Adipocyte (in vitro differentiated cells): Measurements from ENCODE around the gene CUEDC2.
"Not testable (repeated sequence)": the region's sequence is repeated elsewhere in the genome, so short reads cannot be mapped to it uniquely, and the experiment has no call there.

Experiments
- DNase-seq: peaks from one replicate; pipeline ENCODE4 v3.0.0-alpha.2; 2015; ENCODE audit warnings: low read depth
- H3K27me3 ChIP-seq: replicated peaks from 2 replicates; pipeline ENCODE4 v1.7.0; 2013; ENCODE audit warnings: mild to moderate bottlenecking, low read length, moderate library complexity; ENCODE audit not compliant: control insufficient read depth, insufficient read depth
- H3K36me3 ChIP-seq: 2 replicates; pipeline ENCODE4 v1.7.0; 2013; ENCODE audit warnings: low read length, mild to moderate bottlenecking, moderate library complexity; ENCODE audit not compliant: control insufficient read depth, insufficient read depth, severe bottlenecking
- H3K4me1 ChIP-seq: 2 replicates; pipeline ENCODE4 v1.7.0; 2013; ENCODE audit warnings: mild to moderate bottlenecking, low read length, moderate library complexity; ENCODE audit not compliant: control insufficient read depth, insufficient read depth
- H3K4me3 ChIP-seq: 2 replicates; pipeline ENCODE4 v1.7.0; 2013; ENCODE audit warnings: mild to moderate bottlenecking, low read length, moderate library complexity
- H3K9ac ChIP-seq: 2 replicates; pipeline ENCODE4 v1.7.0; 2013; ENCODE audit warnings: mild to moderate bottlenecking, low read length, moderate library complexity
- H3K9me3 ChIP-seq: 2 replicates; pipeline ENCODE4 v1.7.0; 2013; ENCODE audit warnings: mild to moderate bottlenecking, low read length, moderate library complexity; ENCODE audit not compliant: control insufficient read depth

The CUEDC2 gene

DNA sequence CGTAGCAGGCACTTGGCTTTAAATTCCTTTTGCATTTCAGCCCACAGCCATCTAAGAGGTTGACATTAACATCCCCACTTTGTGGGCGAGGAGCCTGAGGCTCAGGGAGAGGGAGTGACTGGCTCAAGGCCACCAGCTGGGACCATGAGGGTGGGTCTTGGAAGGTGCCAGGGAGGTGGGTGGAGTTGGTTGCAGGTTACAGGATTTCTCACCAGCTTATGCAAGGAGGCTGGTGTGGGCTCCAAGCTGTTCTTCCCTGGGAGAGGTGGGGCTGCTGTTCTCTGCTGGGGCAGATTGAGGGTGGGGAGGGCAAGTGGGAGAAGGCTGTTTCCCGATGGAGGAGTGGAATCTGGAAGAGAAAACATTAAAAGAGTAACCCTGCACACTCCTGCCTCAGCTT lies 33.1 kb upstream of the CUEDC2 start:
- no peak for DNase-seq
- H3K9me3 ChIP-seq, result no peaks in the 10 kb centered on the region
- H3K4me3 ChIP-seq, result no peak overlapping the region
- no peaks in the 10 kb centered on the region for H3K36me3 ChIP-seq
- no peak overlapping the region for H3K9ac ChIP-seq
- peaks cover 22% of the 10 kb centered on the region for H3K4me1 ChIP-seq
- H3K27me3 ChIP-seq, result peaks cover 33% of the 10 kb centered on the region

DNA sequence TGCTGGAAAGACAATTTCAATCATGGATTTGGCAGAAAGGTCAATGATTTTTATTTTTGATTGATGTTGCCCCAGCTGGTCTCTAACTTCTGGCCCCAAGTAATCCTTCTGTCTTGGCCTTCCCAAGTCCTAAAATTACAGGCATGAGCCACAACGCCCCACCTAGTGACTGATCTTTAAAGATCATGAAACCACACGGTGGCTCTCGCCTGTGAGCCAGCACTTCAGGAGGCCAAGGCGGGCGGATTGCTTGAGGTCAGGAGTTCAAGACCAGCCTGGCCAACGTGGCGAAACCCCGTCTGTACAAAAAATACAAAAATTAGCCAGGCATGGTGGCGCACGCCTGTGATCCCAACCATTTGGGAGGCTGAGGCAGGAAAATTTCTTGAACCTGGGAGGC lies 31.6 kb upstream of the CUEDC2 start:
- no peak overlapping the region for H3K4me3 ChIP-seq
- H3K9ac ChIP-seq, result no peak overlapping the region
- peaks cover 18% of the 10 kb centered on the region for H3K4me1 ChIP-seq
- no peak for DNase-seq
- peaks cover 37% of the 10 kb centered on the region for H3K27me3 ChIP-seq
- H3K9me3 ChIP-seq, result no peaks in the 10 kb centered on the region
- no peaks in the 10 kb centered on the region for H3K36me3 ChIP-seq

DNA sequence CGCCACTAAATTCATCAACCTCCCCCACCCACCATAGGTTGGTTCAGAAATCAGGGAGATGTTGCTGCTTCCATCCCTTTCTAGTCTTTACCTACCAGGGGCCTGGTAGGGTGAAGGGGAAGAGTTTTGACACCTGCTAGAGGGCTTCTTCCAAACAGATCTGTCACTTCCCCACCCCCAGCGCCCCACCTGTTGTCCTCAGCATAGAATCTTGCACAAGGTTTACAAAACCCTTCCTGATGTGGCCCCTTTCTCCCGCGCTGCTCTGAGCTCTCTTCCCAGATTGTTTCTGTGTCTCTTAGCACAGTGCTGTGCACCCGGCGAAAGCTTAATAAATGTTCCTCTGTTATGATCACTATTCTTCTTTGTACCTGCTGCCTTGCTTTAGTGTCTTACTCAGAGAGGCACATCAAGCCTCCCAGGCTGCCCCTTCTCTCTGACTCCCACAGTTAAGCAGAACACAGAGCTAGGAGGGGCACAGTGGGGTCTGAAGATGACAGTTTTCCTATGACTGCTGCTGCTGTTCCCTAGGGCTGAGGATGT lies 30.2 kb upstream of the CUEDC2 start:
- Histone ChIP-seq H3K4me3 (no peak overlapping the region), H3K36me3 (no peaks in the 10 kb centered on the region), H3K9me3 (no peaks in the 10 kb centered on the region), H3K27me3 (peaks cover 37% of the 10 kb centered on the region), H3K4me1 (peaks cover 7% of the 10 kb centered on the region), H3K9ac (no peak overlapping the region)
- DNase-seq, result no peak

DNA sequence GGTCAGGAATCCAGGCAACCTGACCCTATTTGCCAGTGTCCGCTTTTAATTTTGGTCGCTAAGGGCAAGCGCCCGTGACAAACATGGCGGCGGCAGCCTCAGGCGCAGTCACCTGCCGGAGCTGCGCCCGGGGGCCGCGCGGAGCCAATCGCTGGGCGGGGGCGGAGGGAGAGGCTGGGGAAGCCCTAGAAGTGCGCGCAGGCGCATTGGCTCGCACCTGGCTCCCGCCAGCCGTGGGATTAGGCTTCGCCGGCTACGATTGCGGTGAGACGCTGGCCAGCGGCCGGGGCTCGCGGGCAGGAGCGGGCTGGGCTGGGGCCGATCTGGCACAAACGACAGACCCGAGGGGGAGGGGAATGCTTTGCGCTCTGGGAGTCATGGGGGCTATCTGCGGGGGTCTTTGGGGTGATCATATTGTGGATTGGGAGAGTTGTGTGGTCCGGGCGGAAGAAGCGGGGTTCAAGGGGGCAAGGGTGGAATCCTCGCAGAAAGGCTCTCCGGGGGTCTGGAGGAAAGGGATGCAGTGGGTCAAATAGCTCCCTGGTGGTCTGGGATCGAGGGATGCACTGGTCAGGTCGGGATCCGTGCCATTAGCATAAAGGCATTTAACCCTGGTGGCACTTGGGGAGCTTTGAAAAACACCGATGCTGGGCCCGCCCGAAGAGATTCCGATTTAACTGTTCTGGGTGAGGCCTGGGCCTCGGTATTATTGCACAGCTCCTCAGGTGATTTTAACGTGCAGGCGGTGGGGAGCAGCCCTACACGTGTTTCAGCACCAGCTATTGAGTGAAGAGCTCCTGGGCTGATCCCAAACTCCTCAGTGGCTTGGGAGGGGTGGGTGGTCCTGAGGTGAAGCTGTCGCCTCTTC lies 29.0 kb upstream of the CUEDC2 start:
- peak; percentile 85 for DNase-seq
- Histone ChIP-seq H3K4me1 (peaks cover 7% of the 10 kb centered on the region), H3K9ac (peak overlapping the region; percentile 45), H3K36me3 (no peaks in the 10 kb centered on the region), H3K4me3 (peak overlapping the region; percentile 72), H3K9me3 (no peaks in the 10 kb centered on the region), H3K27me3 (peaks cover 32% of the 10 kb centered on the region)

DNA sequence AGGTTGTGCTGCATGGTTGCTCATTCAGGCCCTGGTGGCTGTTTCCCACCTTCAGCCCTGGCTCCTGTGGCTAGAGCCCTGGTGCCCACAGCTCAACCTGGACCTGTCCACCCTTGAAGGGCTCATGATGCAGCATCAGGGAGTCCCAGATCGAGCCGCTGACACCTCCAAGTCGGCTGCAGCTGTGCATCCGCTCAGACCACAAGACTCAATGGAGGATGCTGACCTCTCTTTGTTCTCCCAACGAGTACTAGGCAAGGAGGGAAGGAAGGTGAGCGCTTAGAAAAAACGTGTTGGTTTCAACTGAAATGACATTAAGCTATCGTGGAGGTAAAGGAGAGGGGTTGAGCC lies 28.4 kb upstream of the CUEDC2 start:
- H3K4me3 ChIP-seq, result peak overlapping the region; percentile 72
- no peak for DNase-seq
- peaks cover 13% of the 10 kb centered on the region for H3K4me1 ChIP-seq
- H3K9me3 ChIP-seq, result no peaks in the 10 kb centered on the region
- H3K36me3 ChIP-seq, result no peaks in the 10 kb centered on the region
- peaks cover 32% of the 10 kb centered on the region for H3K27me3 ChIP-seq
- no peak overlapping the region for H3K9ac ChIP-seq

DNA sequence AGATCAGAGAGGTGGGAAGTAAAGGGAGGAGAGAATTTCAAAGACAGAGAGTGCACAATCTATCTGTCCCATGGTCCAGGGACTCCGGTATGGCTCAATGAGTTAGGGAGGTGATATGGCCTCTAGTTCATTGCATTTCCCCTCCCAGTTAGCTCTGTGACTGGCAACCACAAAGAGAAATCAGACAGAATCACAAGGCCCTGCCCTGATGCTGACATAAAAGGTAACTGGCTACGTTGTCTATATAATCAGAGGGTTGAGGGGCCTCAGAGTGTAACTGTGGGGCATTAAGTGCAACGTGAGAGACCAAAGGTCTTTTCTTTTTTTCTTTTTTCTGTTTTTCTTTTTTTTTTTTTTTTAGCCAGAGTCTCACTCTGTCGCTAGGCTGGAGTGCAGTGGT lies 26.3 kb upstream of the CUEDC2 start:
- H3K9me3 ChIP-seq, result no peaks in the 10 kb centered on the region
- DNase-seq, result no peak
- no peaks in the 10 kb centered on the region for H3K36me3 ChIP-seq
- no peak overlapping the region for H3K4me3 ChIP-seq
- H3K27me3 ChIP-seq, result peaks cover 27% of the 10 kb centered on the region
- no peak overlapping the region for H3K9ac ChIP-seq
- H3K4me1 ChIP-seq, result peaks cover 20% of the 10 kb centered on the region

DNA sequence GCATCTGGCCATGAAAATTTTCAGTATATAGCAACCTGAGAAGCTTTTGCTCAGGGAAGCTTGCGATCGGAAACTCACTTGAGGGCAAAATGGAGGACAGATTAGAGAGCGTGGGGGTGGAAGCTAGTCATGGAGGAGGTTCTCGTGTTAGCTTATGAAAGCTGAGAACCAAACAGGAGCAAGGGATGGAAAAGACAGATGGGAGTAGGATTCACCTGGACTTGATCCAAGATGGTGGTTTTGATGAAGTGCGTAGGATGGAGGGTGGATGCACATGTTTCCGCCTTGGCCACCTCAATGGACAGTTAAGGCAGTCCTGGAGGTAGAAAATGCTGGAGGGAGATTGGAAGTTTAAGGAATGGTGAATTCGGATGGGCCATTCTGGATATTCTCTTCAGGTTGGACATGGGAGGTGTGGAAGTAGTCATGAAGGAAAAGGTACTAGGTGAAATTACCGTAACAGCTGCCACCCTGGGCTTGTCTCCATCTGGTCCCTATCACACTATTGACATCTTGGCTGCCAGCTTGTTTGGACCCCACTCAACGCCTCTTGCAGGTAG lies 25.3 kb upstream of the CUEDC2 start:
- no peaks in the 10 kb centered on the region for H3K9me3 ChIP-seq
- H3K27me3 ChIP-seq, result peaks cover 24% of the 10 kb centered on the region
- no peak for DNase-seq

DNA sequence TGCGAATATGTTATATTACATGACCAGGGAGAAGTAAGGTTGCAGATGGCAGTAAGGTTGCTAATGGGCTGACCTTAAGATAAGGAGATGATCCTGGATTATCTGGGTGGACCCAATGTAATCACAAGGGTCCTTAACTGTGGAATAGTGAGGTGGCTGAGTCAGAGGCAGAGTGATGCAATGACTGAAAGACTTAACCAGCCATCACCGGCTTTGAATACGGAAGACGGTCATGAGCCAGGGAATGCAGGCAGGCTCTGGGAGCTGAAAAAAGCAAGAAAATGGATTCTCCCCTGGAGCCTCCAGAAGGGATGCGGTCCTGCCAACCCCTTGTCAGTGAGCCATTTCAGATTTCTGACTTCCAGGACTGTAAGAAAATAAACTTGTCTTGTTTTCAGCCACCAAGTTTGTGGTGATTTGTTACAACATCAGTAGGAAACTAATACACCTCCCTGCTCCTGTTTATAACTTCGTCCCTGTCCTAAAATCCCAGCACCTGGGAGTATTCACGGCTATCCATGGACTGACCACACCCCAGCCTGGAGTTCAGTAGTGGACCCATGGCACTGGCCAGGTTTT lies 23.6 kb upstream of the CUEDC2 start:
- Histone ChIP-seq H3K36me3 (no peaks in the 10 kb centered on the region), H3K4me1 (peaks cover 29% of the 10 kb centered on the region), H3K9me3 (no peaks in the 10 kb centered on the region), H3K9ac (peak overlapping the region; percentile 35), H3K4me3 (no peak overlapping the region), H3K27me3 (peaks cover 7% of the 10 kb centered on the region)
- peak; percentile 75 for DNase-seq

More for the DNA sequence above, 25.3 kb upstream of the CUEDC2 start:
- Histone ChIP-seq H3K36me3 (no peaks in the 10 kb centered on the region), H3K4me3 (no peak overlapping the region), H3K4me1 (peaks cover 25% of the 10 kb centered on the region), H3K9ac (no peak overlapping the region)

DNA sequence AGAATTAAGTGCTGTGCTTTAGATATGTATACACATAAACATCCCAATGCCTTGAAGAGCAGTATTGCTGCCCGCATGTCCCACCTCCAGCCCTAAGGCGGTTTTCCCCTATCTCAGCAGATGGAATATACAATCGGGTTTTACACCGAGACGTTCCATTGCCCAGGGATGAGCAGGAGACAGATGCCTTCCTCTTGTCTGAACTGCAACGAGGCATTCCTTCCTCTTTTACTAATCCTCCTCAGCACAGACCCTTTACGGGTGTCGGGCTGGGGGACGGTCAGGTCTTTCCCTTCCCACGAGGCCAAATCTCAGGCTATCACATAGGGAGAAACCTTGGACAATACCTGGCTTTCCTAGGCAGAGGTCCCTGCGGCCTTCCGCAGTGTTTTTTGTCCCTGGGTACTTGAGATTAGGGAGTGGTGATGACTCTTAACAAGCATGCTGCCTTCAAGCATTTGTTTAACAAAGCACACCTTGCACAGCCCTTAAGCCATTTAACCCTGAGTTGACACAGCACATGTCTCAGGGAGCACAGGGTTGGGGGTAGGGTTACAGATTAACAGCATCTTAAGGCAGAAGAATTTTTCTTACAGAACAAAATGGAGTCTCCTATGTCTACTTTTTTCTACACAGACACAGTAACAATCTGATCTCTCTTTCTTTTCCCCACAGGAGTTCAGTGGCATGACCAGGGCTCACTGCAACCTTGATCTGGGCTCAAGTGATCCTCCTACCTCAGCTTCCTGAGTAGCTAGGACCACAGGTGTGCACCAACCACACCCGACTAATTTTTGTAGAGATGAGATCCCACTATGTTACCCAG lies 22.5 kb upstream of the CUEDC2 start:
- H3K4me3 ChIP-seq, H3K9ac ChIP-seq, H3K27me3 ChIP-seq, DNase-seq, H3K36me3 ChIP-seq, H3K9me3 ChIP-seq: not testable (repeated sequence)
- peaks cover 32% of the 10 kb centered on the region for H3K4me1 ChIP-seq

DNA sequence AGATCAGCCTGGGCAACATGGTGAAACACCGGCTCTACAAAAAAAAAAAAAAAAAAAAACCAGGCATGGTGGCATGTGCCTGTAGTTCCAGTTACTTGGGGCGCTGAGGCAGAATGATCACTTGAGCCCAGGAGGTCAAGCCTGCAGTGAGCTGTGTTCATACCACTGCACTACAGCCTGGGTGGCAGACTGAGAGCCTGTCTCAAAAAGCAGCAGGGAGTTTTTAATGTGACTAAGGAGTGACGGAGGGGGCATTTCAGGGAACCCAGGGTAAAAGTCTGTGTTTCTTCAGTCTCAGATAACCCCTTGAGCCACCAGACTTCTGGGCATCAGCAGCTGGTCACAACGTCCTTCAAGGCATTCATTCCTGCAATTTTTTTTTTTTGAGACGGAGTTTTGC lies 21.1 kb upstream of the CUEDC2 start:
- no peaks in the 10 kb centered on the region for H3K9me3 ChIP-seq
- H3K27me3 ChIP-seq, result no peaks in the 10 kb centered on the region
- DNase-seq, result no peak
- no peak overlapping the region for H3K9ac ChIP-seq
- H3K4me3 ChIP-seq, result no peak overlapping the region
- peaks cover 36% of the 10 kb centered on the region for H3K4me1 ChIP-seq
- no peaks in the 10 kb centered on the region for H3K36me3 ChIP-seq
